NCI-H146 treated with DMSO at 0.1 percent for 48 hours (cell line): ENCODE results near the gene NOVA2.

Experiments
- DNase-seq: peaks from one replicate; lab custom pipeline; 2025; ENCODE audit not compliant: unreplicated experiment; lab: John Stamatoyannopoulos, UW

The NOVA2 gene, protein sequence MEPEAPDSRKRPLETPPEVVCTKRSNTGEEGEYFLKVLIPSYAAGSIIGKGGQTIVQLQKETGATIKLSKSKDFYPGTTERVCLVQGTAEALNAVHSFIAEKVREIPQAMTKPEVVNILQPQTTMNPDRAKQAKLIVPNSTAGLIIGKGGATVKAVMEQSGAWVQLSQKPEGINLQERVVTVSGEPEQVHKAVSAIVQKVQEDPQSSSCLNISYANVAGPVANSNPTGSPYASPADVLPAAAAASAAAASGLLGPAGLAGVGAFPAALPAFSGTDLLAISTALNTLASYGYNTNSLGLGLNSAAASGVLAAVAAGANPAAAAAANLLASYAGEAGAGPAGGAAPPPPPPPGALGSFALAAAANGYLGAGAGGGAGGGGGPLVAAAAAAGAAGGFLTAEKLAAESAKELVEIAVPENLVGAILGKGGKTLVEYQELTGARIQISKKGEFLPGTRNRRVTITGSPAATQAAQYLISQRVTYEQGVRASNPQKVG

DNA sequence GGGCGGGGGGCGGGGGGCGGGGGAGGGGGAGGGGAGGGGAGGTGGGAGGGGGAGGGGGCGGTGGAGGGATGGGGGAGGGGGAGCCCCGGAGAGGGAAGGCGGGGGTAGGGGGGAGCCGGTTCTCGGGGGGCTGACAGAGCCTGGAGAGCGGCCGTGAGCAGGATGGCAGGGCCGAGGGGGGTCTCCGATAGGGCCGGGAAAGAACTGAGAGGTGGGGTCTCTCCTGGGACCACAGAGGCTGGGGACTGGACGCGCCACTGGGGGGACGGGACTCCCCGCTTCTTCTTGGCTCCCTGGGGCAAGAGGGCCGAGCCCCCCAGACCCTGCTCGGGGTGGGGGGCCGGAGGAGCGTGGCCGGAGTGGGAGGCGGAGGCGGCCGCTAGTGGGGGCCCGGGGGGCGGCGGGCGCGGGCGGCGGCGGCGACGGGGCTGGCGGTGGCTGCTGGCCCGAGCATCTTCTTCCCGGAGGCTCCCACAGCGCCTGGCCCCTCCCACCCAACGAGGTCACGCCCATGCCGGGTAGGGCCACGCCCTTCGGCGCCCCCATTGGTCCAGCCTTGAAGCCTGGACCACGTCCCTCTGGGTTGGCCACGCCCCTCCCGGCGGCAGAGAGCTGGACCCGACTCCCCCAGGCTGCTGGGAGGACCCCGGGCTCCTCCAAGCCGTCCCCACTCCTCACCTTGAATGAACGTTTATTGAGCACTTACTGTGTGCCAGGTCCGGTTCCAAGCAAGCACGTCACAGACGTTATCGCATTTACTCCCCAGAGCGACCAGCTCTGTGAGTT is at the start of gene NOVA2:
Gene NOVA2 (minus strand): TSS at position 313 of the 786 bp plus-strand sequence. CDS start 514 bp downstream, outside the sequence.
- peak; percentile 60 for DNase-seq

DNA sequence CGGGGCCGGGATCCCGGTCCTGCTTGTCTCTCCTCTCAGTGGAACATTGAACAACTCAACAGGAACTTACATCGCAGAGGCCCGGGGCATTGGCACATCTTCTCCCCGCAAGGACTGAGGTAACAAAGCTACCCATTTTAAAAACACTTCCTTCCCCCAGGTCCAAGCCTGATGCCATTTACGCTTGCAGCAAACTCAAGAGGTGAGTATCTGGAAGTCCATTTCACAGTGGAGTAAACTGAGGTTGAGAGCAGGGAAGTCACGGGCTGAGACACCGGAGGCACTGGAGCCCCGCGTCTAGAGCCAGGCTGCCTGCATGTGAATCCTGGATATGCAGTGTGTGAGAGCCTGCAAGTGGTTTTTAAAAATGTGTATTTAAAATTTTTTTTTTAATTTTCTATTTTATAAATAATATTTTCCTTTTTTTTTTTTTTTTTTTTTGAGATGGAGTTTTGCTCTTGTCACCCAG is 49.7 kb upstream of the NOVA2 start:
- DNase-seq, result no peak

DNA sequence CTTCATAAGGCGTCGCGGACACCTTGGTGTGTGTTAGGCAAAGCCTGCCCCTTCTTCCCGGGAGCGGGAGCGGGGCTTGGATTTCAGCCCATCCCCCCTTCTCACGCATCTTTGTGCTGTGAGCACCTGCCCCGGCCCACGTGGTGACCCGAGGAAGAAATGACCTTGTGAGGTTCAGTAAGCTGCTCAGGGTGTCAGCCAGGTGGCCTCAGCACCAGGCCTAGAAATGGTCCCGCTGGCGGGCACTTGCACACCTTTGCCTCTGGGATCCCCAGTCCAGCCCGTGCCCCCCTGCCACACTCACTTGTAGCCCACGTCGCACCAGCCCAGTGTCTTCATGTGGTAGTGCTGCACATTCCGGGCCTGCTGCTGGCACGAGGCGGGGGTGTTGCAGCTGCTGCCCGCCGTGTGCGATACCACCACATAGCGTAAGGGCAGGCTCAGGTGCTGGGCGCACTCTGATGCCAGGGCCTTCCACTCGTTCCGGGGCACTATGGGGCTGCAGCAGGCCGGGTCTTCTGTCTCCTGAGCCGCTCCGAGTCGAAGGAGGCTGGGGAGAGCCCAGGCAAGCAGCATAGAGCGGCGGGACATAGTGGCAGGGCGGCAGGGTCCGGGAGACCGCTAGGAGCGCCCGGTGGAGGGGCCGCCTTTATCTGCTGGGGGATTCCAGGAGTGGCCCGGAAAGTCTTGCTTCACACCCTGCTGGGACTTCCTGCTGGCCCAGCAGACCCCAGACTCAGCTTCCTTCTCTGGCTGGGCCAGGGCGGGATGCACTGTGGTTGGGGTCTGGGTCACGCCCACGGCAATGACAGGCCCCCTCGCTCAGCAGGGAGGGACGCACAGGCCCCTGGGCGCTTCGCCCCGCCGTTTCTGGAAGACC is 49.0 kb upstream of the NOVA2 start, which contains the start of gene PGLYRP1:
Gene PGLYRP1 (minus strand): TSS at position 623 of the 880 bp plus-strand sequence. CDS start 32 bp downstream, at position 591.
- DNase-seq, result no peak

DNA sequence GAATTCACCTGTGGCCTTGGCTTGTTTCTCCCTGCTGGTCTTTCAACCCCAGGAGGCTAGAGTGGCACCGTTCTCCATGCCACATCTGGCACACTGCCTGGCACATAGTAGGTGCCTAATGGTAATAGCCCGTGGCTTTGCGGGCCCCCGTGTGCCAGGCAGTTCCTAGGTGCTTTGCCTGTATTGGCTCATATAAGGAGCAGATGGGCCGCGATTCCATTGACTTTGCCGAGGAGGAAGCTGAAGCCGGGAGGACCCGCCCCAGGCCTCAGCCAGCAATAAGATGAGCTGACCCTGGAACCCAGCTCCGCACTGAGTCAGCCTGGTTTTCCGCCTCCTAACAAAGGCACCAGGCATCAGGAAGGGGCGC is 48.4 kb upstream of the NOVA2 start:
- DNase-seq, result no peak

GRCh38 chr19:46021531-46022041 is 47.9 kb upstream of the NOVA2 start:
- DNase-seq, result no peak

GRCh38 chr19:46020819-46021125 is 47.1 kb upstream of the NOVA2 start:
- no peak for DNase-seq

DNA sequence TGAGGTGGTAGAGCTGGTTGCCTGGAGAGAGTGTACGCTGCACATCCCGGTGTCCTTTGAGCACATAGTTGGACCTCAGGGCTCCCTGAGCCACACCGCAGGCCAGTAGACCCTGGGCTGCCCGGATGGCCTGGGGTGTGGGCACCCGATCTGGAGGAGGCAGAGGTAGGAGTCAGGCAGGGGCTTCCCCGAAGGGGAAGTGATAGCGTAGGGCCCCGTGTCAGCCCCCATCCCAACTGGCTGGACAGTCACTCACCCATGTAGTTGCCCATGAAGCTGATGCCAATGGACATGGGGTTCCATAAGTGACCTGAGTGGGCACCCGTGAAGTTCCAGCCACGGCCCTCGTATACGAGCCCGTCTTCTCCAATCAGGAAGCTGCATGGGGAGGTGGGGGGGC is 45.6 kb upstream of the NOVA2 start:
- DNase-seq, result no peak

- DNase-seq, result no peak
Measured at GRCh38 chr19:46018729-46019251, 45.1 kb upstream of the NOVA2 start.

DNA sequence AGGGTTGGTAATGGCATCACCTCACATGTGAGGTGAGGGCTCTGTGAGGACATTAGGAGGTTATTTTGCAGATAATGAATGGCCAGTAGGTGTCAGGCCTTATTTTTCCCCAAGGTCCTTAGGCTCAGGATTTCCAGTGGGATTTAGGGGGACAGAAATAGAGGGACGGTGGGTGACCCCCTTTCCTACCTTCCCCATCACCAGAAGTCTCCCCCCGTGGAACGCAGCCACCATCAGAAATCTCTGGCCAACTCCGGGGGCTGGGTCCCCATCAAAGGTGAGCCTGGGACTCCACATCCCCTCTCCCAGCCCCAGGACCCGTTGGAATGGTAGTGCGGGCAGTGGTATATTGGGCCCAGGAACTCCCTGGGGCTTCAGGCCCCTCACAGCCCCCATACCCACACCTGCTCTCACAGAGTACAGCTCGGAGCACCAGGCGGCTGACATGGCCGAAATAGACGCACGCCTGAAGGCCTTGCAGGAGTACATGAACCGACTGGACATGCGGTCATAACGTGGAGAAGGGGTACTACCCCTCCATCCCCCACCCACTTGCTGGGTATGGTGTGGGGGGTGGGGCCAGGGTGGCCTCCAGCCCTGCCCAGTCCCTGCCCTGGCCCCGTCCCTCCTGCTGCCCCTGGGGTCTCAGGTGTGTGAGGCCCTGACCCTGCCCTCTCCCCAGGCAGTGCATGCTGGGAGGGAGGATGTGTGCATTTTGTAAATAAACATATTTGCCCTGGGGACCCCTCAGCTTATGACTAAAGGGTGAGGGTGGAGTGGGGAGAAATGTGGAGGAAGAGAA is 44.4 kb upstream of the NOVA2 start:
- no peak for DNase-seq

DNA sequence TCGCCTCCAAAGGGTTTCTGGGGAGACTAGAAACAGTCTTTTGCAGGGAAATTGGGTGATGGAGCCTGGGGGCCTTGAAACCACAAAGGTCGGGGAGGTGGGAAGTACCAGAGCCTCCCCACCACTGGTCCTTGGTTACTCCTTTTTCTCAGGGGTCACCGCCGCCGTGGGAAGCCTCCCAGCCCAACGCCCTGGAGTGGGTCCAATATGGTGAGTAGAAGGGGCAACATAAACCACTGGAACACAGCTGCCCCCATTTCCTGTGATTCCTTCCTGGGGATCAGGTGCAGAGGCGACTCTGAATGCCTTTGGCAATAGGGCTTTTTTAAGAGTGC is 43.4 kb upstream of the NOVA2 start:
- DNase-seq, result no peak

DNA sequence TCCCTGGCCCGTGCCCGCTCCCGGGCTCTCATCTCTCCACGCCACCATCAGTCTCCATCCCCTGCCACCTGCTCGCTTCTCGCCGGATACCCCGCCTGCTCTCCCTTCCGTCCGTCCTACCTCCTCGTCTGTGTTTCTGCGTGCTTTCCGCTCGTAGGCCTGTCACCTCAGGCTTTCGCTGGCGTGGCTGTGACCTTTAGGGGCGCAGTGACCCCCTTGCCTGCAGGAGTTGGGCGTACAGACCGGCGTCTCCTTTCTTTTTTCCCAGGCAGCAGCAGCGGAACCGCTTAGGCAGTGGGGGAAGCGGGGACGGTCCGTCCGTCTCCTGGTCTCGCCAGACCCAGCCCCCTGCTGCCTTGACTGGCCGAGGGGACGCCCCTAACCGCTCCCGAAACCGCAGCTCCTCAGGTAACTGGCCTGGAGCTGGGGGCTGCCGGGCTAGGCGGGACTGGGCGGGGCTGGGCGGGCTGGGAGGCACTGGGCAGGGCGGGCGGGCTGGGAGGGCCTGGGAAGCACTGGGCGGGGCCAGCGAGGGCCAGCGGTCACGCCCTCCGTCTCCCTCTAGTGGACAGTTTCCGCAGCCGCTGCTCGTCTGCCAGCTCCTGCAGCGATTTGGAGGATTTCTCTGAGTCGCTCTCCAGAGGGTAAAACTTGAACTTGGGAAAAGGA is 42.9 kb upstream of the NOVA2 start:
- DNase-seq, result peak; percentile 81

- DNase-seq, result no peak
Measured at GRCh38 chr19:46015687-46016425, 42.2 kb upstream of the NOVA2 start.

GRCh38 chr19:46014941-46015686 is 41.4 kb upstream of the NOVA2 start:
- peak; percentile 78 for DNase-seq

DNA sequence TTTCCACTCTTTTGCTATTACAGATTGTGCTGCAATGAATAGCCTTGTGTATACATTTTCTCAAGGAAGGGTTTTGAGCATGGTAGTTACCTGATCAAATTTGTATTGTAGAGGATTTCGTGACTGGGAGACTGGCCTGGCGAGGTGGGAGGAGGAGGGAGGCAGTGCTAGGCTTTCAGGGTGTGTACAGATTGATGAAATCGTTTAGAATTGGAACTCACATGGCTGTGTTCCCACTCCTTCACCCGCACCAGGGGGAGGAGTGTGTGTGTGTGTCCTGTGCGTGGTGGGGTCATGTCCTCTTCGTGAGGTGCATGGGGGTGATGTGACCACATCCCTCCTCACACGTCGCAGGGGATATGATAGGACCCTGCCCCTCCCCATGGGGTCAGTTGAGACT is 40.9 kb upstream of the NOVA2 start:
- no peak for DNase-seq

GRCh38 chr19:46009530-46010510 is 36.2 kb upstream of the NOVA2 start:
- peak; percentile 27 for DNase-seq

GRCh38 chr19:46006411-46006810 is 32.7 kb upstream of the NOVA2 start:
- no peak for DNase-seq
